Daoy (cell line): ENCODE results near the gene VPS4B. TPM values are rescaled to one million over a fixed set of nuclear protein-coding genes. Genes with fewer than 3 reads are reported as not detected.
"Not testable (repeated sequence)": the region's sequence is repeated elsewhere in the genome, so short reads cannot be mapped to it uniquely, and the experiment has no call there.

ENCODE experiments used
- DNase-seq: peaks from one replicate; pipeline ENCODE4 v3.0.0-alpha.2; 2015; ENCODE audit warnings: low read depth
- total RNA-seq: library from RNA; depleted of rRNA; stranded (reverse); fragments of >200 nt; shearing (Covaris generic); gene quantifications from 2 replicates; pipeline ENCODE4 v1.2.3, GENCODE V29; 2014; rRNA removed

Gene VPS4B
- total RNA-seq = 36.9 and 42.8 TPM in 2 replicates

- DNase-seq = peak; percentile 99
Measured at GRCh38 chr18:63422087-63422863, at the start of gene VPS4B. VPS4B (minus strand) TSS chr18:63422476; CDS start chr18:63422259, 217 bp downstream.

DNA sequence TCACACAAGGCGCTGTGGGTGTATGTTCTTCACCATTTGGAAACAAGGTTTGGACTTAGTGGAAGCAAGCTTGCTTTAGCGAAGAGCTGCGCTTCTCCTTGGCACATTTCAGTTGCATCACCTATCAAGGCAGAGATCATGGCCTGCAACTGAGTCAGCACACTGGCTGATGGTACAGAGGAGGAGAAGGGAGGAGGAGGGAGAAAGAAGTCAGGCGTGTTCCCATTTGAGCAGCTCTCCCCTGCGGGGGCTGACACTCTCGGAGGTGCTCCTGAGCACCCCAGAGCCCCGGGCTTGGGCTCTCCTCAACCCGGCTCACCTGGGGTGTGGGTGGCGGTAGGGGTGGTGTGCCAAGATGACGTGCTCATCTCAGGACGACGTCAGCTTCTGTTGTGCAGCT is 48.5 kb upstream of the VPS4B start:
- no peak for DNase-seq

- no peak for DNase-seq
Measured at GRCh38 chr18:63468575-63468974, 46.3 kb upstream of the VPS4B start.

DNA sequence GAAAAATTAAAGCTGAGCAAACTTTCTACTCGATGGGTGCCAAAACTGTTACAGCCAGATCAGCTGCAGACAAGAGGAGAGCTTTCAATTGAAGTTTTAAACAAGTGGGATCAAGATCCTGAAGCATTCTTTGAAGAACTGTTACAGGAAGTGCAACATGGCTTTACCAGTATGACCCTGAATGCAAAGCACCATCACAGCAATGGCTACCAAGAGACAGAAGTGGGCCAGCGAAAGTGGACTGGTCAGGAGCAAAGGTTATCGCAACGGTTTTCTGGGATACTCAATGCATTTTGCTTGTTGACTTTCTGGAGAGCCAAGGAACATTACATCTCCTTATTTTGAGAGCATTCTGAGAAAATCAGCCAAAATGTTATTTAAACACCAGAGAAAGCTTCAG is 45.4 kb upstream of the VPS4B start:
- no peak for DNase-seq

DNA sequence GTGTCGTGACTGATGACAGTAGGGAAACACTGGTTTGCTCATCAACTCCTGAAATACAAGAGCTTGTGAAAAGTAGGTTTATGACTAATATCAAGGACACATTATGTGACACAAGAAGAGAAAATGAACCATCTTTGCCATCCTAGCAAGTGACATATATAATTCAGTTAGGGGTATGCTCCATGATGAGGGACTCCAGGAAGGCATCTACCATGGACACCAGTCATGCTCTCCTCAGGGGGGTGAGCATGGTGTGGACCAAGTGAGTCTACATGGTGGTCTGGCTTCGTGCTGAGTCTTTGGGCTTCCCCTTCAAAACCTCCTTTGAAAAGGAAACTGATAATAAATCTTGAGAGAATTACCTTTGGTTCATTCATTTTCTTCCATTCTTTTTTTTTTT is 42.8 kb upstream of the VPS4B start:
- DNase-seq = no peak

GRCh38 chr18:63464434-63464833 is 42.2 kb upstream of the VPS4B start:
- DNase-seq = no peak

DNA sequence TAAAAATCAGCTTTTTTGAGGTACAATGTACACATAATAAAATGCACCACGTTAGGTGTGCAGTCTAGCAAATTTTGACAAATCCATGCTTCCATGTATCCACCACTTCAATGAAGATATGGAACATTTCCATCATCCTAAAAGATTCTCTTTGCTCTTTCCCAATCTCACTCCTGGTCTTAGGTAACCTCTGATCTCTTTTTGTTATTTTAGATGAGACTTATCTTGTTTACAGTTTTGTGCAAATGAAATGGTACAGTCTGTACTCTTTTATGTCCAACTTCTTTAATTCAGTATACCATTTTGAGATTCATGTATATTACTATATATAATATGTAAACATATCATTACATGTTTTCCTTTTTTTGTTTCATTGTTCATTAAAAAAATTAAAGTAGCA is 38.1 kb upstream of the VPS4B start:
- DNase-seq = no peak

DNA sequence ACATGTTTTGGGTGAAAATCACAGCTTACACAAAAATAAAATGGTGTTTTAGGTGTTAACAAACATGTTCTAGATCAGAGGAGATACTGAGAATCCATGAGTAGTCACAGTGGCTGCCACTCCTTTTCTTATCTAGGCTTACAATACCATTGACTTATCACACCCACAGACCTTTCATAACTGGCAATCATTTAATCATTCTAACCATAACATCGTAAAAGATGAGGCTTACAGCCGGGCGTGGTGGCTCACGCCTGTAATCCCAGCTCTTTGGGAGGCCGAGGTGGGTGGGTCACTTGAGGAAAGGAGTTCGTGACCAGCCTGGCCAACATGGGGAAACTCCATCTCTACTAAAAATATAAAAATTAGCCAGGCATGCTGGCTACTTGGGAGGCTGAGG is 35.7 kb upstream of the VPS4B start:
- DNase-seq = peak; percentile 4

GRCh38 chr18:63454497-63454896 is 32.2 kb upstream of the VPS4B start:
- DNase-seq = peak; percentile 92

GRCh38 chr18:63452751-63453150 is 30.5 kb upstream of the VPS4B start:
- DNase-seq = not testable (repeated sequence)

- DNase-seq = peak; percentile 26
Measured at GRCh38 chr18:63451799-63452660, 29.8 kb upstream of the VPS4B start.

DNA sequence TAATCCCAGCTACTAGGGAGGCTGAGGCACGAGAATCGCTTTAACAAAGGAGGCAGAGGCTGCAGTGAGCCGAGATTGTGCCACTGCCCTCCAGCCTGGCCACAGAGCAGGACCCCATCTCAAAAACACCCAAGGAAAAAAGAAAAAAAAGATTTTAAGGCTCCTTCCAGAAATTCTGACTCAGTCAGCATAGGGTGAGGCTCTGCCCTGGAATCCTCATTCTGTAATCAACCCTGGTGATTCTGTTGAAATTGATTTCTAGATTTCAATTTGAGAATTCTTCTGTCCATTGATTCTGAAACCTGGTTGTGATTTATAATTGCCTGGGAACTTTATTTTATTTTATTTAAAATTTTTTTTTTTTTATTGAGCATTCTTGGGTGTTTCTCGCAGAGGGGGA is 27.1 kb upstream of the VPS4B start:
- DNase-seq = no peak

- no peak for DNase-seq
Measured at GRCh38 chr18:63447066-63447465, 24.8 kb upstream of the VPS4B start.

GRCh38 chr18:63446266-63446665 is 24.0 kb upstream of the VPS4B start:
- DNase-seq = no peak

DNA sequence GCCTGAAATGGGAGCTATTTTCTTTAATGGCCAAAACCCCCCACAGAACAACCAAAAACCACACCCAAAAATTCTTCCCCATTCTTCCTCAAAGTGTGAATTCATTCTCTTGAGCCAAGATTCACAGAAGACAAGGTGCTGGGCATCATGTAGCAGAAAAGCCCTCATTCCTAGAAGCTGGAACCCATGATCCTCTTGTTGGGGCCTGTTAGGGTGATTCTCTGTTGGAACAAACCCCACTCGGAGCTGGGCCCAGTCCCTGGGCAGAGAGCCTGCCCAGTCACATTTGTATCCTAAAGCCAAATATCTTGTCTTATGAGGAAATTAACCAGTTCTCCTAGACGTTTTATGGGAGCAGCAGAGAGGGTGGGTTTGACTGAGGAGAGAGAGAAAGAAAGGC is 22.8 kb upstream of the VPS4B start:
- DNase-seq = no peak

DNA sequence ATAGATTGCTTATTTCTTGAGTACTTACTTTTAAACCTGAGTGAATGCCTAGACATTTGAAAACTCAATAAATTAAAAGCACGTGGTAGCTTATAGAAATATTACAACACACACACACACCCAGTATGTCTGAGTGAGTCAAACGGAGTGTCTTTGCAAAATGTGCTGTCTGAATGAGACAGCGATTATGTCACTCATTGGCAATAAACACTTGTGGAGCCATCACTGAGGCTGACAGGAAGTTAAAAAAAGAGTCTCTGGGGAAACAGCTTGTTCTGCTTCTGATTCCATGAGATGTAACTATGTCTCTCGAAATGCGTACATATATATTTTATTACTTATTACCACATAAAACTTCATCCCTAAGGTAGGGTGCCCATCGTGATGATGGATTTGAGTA is 22.3 kb upstream of the VPS4B start:
- peak; percentile 46 for DNase-seq

DNA sequence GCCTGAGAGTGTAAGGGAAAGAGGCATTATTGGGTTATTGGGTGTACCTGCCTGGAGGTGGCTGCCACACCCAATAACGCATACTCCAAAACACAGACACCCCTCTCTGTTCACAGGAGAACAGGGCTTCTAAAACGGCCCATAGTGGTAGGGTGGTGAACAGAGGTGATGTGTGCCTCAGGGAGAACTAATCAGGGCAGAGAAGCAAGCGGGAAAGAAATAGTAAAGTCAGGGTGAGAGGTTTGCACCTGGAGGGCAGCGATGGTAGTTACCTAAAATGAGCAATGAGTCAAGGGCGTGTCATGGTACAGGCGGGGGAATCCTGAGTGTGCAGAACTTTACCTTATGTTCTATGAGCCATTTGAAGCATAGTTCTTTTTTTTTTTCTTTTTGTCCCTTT is 21.6 kb upstream of the VPS4B start:
- DNase-seq = no peak

DNA sequence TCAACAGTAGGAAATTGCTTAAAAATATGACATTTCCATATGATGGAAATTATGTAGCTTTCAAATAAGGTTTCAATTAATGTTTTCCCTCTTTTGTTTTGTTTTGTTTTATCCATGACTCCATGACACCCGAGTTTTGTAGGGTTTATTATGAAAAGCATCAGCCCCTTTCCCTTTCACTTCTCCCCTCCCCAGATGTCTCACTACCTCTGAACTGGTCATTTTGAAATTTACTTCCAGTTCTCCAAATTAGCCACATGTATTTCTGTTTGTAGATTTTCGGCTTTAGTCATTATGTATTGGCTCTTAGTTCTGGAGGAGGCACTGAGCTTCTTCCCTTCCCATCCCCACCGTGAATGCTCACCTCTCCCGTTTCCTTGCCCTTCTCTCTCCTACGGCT is 18.6 kb upstream of the VPS4B start:
- DNase-seq = no peak

GRCh38 chr18:63440219-63440618 is 17.9 kb upstream of the VPS4B start:
- DNase-seq = no peak

- DNase-seq = peak; percentile 45
Measured at GRCh38 chr18:63439334-63439733, 17.1 kb upstream of the VPS4B start.

DNA sequence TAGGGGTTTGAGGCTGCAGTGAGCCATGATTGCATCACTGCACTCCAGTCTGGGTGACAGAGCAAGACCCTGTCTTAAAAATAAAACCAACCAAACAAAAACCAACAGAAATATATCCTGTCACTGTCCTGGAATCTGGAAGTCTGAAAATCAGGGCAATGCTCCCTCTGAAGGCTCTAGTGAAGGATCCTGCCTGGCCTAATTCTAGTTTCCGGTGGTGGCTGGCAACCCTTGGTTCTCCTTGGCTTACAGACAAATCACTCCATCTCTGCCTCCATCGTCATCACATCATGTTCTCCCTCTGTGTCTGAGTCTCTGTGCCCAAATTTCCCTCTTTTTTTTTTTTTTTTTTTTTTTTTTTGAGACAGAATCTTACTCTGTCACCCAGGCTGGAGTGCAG is 15.9 kb upstream of the VPS4B start:
- no peak for DNase-seq

GRCh38 chr18:63433334-63433866 is 11.1 kb upstream of the VPS4B start:
- no peak for DNase-seq

DNA sequence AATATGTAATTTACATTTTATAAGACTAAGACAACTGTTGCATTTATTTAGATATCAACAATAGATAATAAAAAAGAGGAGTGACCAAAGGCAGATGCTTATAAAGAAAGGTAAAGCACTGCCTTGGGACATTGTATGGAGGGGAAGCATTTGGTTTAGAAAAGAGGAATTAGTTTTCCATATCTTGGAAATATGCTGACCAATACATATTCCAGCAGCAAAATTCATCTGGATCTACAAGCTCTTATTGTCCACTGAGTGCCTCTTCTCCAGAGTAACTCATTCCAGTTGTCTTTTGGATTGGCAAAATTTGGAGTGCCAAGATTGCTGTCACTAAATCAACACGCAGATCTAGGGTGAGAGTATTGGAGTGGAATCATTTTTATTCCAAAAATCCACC is 8.9 kb upstream of the VPS4B start:
- DNase-seq = no peak
